GM23338 (cell line): ENCODE data around the gene ANKRD34B. TPM values are rescaled to one million over a fixed set of nuclear protein-coding genes. Genes with fewer than 3 reads are reported as not detected.

Source experiments
- ATAC-seq: fragments of 200-7000 bp; cut with Tn5 transposase; 3 replicates; pipeline ENCODE4 v1.9.1; 2020
- DNase-seq: peaks from one replicate; pipeline ENCODE4 v3.0.0-alpha.2; 2015; ENCODE audit warnings: low spot score
- H2AFZ ChIP-seq: fragments of 200-600 bp; sonication (generic); 2 replicates; pipeline ENCODE4 v1.8.0; 2016; ENCODE audit warnings: antibody characterized with exemption, mild to moderate bottlenecking, moderate library complexity
- H3F3A ChIP-seq: fragments of 200-600 bp; sonication (generic); replicated peaks from 2 replicates; pipeline ENCODE4 v1.8.0; 2017; ENCODE audit warnings: antibody characterized with exemption, mixed run types, low read depth
- H3K27ac ChIP-seq: fragments of 200-600 bp; sonication (generic); 2 replicates; pipeline ENCODE4 v1.6.1; 2016; ENCODE audit warnings: low read depth
- H3K27me3 ChIP-seq: fragments of 200-600 bp; sonication (generic); 2 replicates; pipeline ENCODE4 v1.8.0; 2016; ENCODE audit warnings: mild to moderate bottlenecking, mixed run types, moderate library complexity; ENCODE audit not compliant: insufficient read depth
- H3K36me3 ChIP-seq: fragments of 200-600 bp; sonication (generic); 2 replicates; pipeline ENCODE4 v1.8.0; 2016; ENCODE audit warnings: mild to moderate bottlenecking; ENCODE audit not compliant: insufficient read depth
- H3K4me1 ChIP-seq: fragments of 200-600 bp; sonication (generic); 2 replicates; pipeline ENCODE4 v1.8.0; 2016; ENCODE audit warnings: mild to moderate bottlenecking, moderate library complexity; ENCODE audit not compliant: insufficient read depth
- H3K4me2 ChIP-seq: fragments of 200-600 bp; sonication (generic); 2 replicates; pipeline ENCODE4 v1.7.1; 2017; ENCODE audit warnings: mixed run types
- H3K4me3 ChIP-seq: fragments of 200-600 bp; sonication (generic); 2 replicates; pipeline ENCODE4 v1.6.1; 2016; ENCODE audit warnings: mixed run types
- H3K79me2 ChIP-seq: fragments of 200-600 bp; sonication (generic); replicated peaks from 2 replicates; pipeline ENCODE4 v1.8.0; 2017; ENCODE audit warnings: mild to moderate bottlenecking; ENCODE audit not compliant: insufficient read depth
- H3K9me2 ChIP-seq: fragments of 200-600 bp; sonication (generic); 2 replicates; pipeline ENCODE4 v1.8.0; 2017; ENCODE audit not compliant: insufficient read depth
- H4K20me1 ChIP-seq: fragments of 200-600 bp; sonication (generic); replicated peaks from 2 replicates; pipeline ENCODE4 v1.8.0; 2017; ENCODE audit warnings: mild to moderate bottlenecking; ENCODE audit not compliant: insufficient read depth
- H3K27ac Mint-ChIP-seq: 2 replicates; pipeline ENCODE4 v1.8.0; 2020; ENCODE audit warnings: inconsistent platforms, mild to moderate bottlenecking, moderate library complexity, mixed read lengths
- H3K27me3 Mint-ChIP-seq: 3 replicates; pipeline ENCODE4 v1.8.0; 2022; ENCODE audit warnings: low read depth, mild to moderate bottlenecking, moderate library complexity, mixed read lengths, inconsistent platforms; ENCODE audit not compliant: insufficient read depth, poor library complexity
- H3K36me3 Mint-ChIP-seq: 3 replicates; pipeline ENCODE4 v1.8.0; 2021; ENCODE audit warnings: low read depth, mild to moderate bottlenecking, inconsistent platforms, moderate library complexity, mixed read lengths
- H3K4me1 Mint-ChIP-seq: 3 replicates; pipeline ENCODE4 v1.8.0; 2020; ENCODE audit warnings: mild to moderate bottlenecking, inconsistent platforms, mixed read lengths
- H3K4me3 Mint-ChIP-seq: 3 replicates; pipeline ENCODE4 v1.8.0; 2021; ENCODE audit warnings: moderate library complexity, mild to moderate bottlenecking, inconsistent platforms, mixed read lengths
- H3K9me3 Mint-ChIP-seq: 3 replicates; pipeline ENCODE4 v1.8.0; 2020; ENCODE audit warnings: moderate library complexity, mild to moderate bottlenecking, inconsistent platforms, mixed read lengths
- CREB1 ChIP-seq: fragments of 250-450 bp; sonication (Bioruptor Pico); IDR thresholded peaks from 2 replicates; pipeline ENCODE4 v1.5.0; 2020; ENCODE audit warnings: low read depth, mild to moderate bottlenecking, moderate library complexity
- CTCF ChIP-seq, 2 experiments: fragments of 200-600 bp in 1 of 2; sonication (generic) in 1 of 2; conservative IDR thresholded peaks; 2 replicates each; pipeline versions ENCODE4 v1.5.1 to v1.6.1; 2016 to 2017; ENCODE audit warnings: antibody characterized with exemption in 2 of 2, low read depth in 2 of 2, mild to moderate bottlenecking in 2 of 2, moderate library complexity in 1 of 2
- ETS1 ChIP-seq: IDR thresholded peaks from 2 replicates; pipeline ENCODE4 v1.6.1; 2016; ENCODE audit warnings: antibody characterized with exemption
- EZH2 ChIP-seq: fragments of 200-600 bp; sonication (generic); IDR thresholded peaks from one replicate; pipeline ENCODE4 v1.8.0; 2017; ENCODE audit warnings: antibody characterized with exemption, mild to moderate bottlenecking, low read depth; ENCODE audit not compliant: unreplicated experiment
- EZH2phosphoT487 ChIP-seq: fragments of 200-600 bp; sonication (generic); IDR thresholded peaks from one replicate; pipeline ENCODE4 v1.8.1; 2018; ENCODE audit warnings: antibody characterized with exemption; ENCODE audit not compliant: unreplicated experiment
- JUNB ChIP-seq: IDR thresholded peaks from one replicate; pipeline ENCODE4 v1.6.1; 2016; ENCODE audit warnings: antibody characterized with exemption; ENCODE audit not compliant: unreplicated experiment
- NANOG ChIP-seq: IDR thresholded peaks from 2 replicates; pipeline ENCODE4 v1.6.1; 2016; ENCODE audit warnings: antibody characterized with exemption, borderline replicate concordance
- POLR2AphosphoS5 ChIP-seq: IDR thresholded peaks from 2 replicates; pipeline ENCODE4 v1.6.1; 2016; ENCODE audit warnings: antibody characterized with exemption, low read depth
- REST ChIP-seq: IDR thresholded peaks from one replicate; pipeline ENCODE4 v1.6.1; 2018; ENCODE audit warnings: antibody characterized with exemption; ENCODE audit not compliant: unreplicated experiment
- STAT1 ChIP-seq: IDR thresholded peaks from one replicate; pipeline ENCODE4 v1.6.1; 2016; ENCODE audit warnings: antibody characterized with exemption; ENCODE audit not compliant: unreplicated experiment
- ZNF114 ChIP-seq: fragments of 250-450 bp; sonication (Bioruptor Pico); IDR thresholded peaks from 2 replicates; pipeline ENCODE4 v1.5.0; 2020; ENCODE audit warnings: mild to moderate bottlenecking, moderate library complexity
- ZNF331 ChIP-seq: fragments of 250-450 bp; sonication (Bioruptor Pico); IDR thresholded peaks from 2 replicates; pipeline ENCODE4 v1.5.0; 2020; ENCODE audit warnings: low read depth, mild to moderate bottlenecking, moderate library complexity
- ZNF462 ChIP-seq: fragments of 250-450 bp; sonication (Bioruptor Pico); IDR thresholded peaks from 2 replicates; pipeline ENCODE4 v1.5.0; 2020; ENCODE audit warnings: mild to moderate bottlenecking, moderate library complexity
- polyA plus RNA-seq: library from polyadenylated mRNA; unstranded; fragments of >200 nt; fragmentation: Nextera tagmentation; extraction: Ambion mirVana; gene quantifications from 2 replicates; pipeline ENCODE4 v1.2.1, GENCODE V29; 2016
- total RNA-seq: library from RNA; depleted of rRNA; stranded (reverse); fragments of >200 nt; shearing (Covaris generic); gene quantifications from 2 replicates; pipeline ENCODE4 v1.2.3, GENCODE V29; 2014

ANKRD34B gene
- total and polyA plus RNA-seq, 2 experiments from 2014 or later, result 1.6 to 2.9 TPM

- DNase-seq, result no peak
- no peaks in the 10 kb centered on the region for H3K4me1 ChIP-seq
- no peaks in the 10 kb centered on the region for H3K36me3 ChIP-seq
- no peaks in the 10 kb centered on the region for H3F3A ChIP-seq
- no peaks in the 10 kb centered on the region for H3K9me3 Mint-ChIP-seq
- no peak overlapping the region for H3K4me3 ChIP-seq
- no peak overlapping the region for H3K27ac ChIP-seq
- no peaks in the 10 kb centered on the region; the same call in 1 of the 2 replicates for H3K9me2 ChIP-seq
- H3K27ac Mint-ChIP-seq, result no peak overlapping the region
- peaks cover 1% of the 10 kb centered on the region for H3K27me3 Mint-ChIP-seq
- no peaks in the 10 kb centered on the region for H3K27me3 ChIP-seq
- H2AFZ ChIP-seq, result no peak overlapping the region
- H3K4me3 Mint-ChIP-seq, result no peak overlapping the region
- H3K79me2 ChIP-seq, result no peaks in the 10 kb centered on the region
- no peaks in the 10 kb centered on the region for H3K36me3 Mint-ChIP-seq
- H4K20me1 ChIP-seq, result no peaks in the 10 kb centered on the region
- no peaks in the 10 kb centered on the region for H3K4me1 Mint-ChIP-seq
- no peak for TF ChIP-seq EZH2
- no peak for TF ChIP-seq EZH2phosphoT487
- no peak for TF ChIP-seq REST
- TF ChIP-seq CREB1, result no peak
- TF ChIP-seq CTCF (conservative IDR thresholded peaks at IDR 0.05; ENCODE audit: low read depth in 2 of 2), result no peak
- no peak for TF ChIP-seq JUNB
- TF ChIP-seq STAT1, result no peak
- TF ChIP-seq ZNF462 (CRISPR knock-in tag), result no peak
- TF ChIP-seq ZNF331 (CRISPR knock-in tag), result no peak
- TF ChIP-seq NANOG, result no peak
- no peak for TF ChIP-seq ETS1
- no peak for TF ChIP-seq POLR2AphosphoS5
- no peak for TF ChIP-seq ZNF114 (CRISPR knock-in tag)
- ATAC-seq, result no peak
- no peak overlapping the region for H3K4me2 ChIP-seq
Measured at GRCh38 chr5:80608731-80609130, 38.7 kb upstream of the ANKRD34B start.
